Muscle layer of colon (tissue), 2 donors: ENCODE measurements around the gene ZFP36L2.

ENCODE experiments used
- H3K27ac ChIP-seq: one replicate; pipeline ENCODE4 v1.7.0; 2013; ENCODE audit warnings: low read depth, mild to moderate bottlenecking, low read length, moderate library complexity
- H3K27me3 ChIP-seq, 2 donors: one replicate each; pipeline ENCODE4 v1.7.0; 2013; ENCODE audit warnings: low read length in 2 of 2, mild to moderate bottlenecking in 2 of 2; ENCODE audit not compliant: insufficient read depth in 2 of 2, control insufficient read depth in 1 of 2
- H3K36me3 ChIP-seq: one replicate; pipeline ENCODE4 v1.7.0; 2013; ENCODE audit warnings: mild to moderate bottlenecking, low read length; ENCODE audit not compliant: insufficient read depth
- H3K4me1 ChIP-seq: one replicate; pipeline ENCODE4 v1.7.0; 2013; ENCODE audit warnings: mild to moderate bottlenecking, low read length; ENCODE audit not compliant: insufficient read depth
- H3K4me3 ChIP-seq, 2 donors: one replicate each; pipeline ENCODE4 v1.7.0; 2013; ENCODE audit warnings: low read length in 2 of 2, low read depth in 1 of 2, mild to moderate bottlenecking in 1 of 2, moderate library complexity in 1 of 2
- H3K9ac ChIP-seq: one replicate; pipeline ENCODE4 v1.7.0; 2013; ENCODE audit warnings: low read length
- H3K9me3 ChIP-seq: one replicate; pipeline ENCODE4 v1.7.0; 2013; ENCODE audit warnings: mild to moderate bottlenecking, low read length
- donor health status: abdominal sarcoma.
- donor health status: Adenocarcinoma of cecum.

The ZFP36L2 gene, protein sequence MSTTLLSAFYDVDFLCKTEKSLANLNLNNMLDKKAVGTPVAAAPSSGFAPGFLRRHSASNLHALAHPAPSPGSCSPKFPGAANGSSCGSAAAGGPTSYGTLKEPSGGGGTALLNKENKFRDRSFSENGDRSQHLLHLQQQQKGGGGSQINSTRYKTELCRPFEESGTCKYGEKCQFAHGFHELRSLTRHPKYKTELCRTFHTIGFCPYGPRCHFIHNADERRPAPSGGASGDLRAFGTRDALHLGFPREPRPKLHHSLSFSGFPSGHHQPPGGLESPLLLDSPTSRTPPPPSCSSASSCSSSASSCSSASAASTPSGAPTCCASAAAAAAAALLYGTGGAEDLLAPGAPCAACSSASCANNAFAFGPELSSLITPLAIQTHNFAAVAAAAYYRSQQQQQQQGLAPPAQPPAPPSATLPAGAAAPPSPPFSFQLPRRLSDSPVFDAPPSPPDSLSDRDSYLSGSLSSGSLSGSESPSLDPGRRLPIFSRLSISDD

DNA sequence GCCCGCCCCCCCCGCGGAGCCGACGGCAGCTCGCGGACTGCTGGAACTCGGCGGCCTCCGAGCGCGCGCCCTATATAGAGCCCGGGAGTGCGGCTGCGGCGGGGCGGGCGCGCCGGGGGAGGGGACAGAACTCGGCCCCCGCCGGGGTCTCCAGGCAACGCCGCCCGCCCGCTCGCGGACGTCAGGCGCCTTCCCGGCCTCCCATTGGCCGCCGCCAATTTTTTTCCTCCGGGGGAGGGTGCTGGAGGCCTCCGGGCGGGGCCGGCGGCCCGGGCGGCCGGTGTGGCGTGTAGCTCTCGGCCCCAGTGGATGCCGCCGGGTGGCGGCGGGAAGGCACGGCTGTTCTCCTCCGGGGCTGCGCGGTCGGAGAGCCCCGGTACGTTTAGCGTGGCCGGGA is at the start of gene ZFP36L2:
ZFP36L2 (minus strand) TSS at position 49 of the 397 bp plus-strand sequence. CDS start 291 bp downstream, outside the sequence.
- H3K27me3 ChIP-seq, result no peaks in the 10 kb centered on the region
- H3K27ac ChIP-seq, result peak within 1 kb of the TSS; percentile 100
- peak within 1 kb of the TSS; percentile 84 for H3K9ac ChIP-seq
- H3K4me1 ChIP-seq, result peaks cover 33% of the 10 kb centered on the region
- H3K9me3 ChIP-seq, result no peaks in the 10 kb centered on the region
- H3K4me3 ChIP-seq, result peak within 1 kb of the TSS; percentile 89 to 94
- H3K36me3 ChIP-seq, result peaks cover 33% of the 10 kb centered on the region

DNA sequence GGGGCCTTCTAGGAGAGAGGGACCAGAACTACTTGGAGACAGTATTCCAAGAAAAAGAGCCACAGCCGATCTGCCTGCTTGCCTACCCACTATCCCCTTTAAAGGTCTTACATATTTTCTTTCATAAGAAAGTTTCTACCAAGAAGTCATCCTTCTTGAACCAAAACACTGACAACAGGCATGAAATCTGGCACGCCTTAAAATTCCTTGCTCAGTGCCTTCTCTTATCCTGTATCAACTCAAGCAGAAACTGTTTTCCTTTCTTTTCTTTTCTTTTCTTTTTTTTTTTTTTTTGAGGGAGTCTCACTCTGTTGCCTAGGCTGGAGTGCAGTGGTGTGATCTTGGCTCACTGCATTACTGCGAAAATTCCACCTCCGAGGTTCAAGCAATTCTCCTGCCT is 48.3 kb upstream of the ZFP36L2 start:
- no peak overlapping the region for H3K27ac ChIP-seq
- H3K36me3 ChIP-seq, result no peaks in the 10 kb centered on the region
- H3K9me3 ChIP-seq, result no peaks in the 10 kb centered on the region
- H3K4me1 ChIP-seq, result peaks cover 52% of the 10 kb centered on the region
- H3K4me3 ChIP-seq, result no peak overlapping the region
- no peaks in the 10 kb centered on the region for H3K27me3 ChIP-seq
- H3K9ac ChIP-seq, result no peak overlapping the region

DNA sequence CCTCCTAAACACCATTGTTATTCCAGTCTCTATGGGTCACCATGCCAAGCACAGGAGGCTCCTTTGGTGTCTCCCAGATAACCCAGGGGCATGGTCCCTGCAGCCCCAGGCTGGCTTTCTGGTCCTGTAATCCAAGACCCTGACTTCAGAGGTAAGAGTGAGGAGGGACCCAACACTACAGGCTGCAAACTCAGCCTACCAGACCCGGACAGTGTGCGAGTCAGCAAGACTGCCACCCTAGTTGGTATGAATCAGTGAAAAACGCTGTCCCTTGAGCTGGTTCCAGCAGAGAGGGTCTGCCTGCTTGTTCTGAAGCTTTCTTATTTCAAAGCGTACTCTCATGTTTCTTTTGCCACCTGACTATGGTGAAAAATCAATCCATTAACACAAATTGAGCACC is 47.6 kb upstream of the ZFP36L2 start:
- Histone ChIP-seq H3K27ac (peak overlapping the region; percentile 27), H3K4me1 (peaks cover 57% of the 10 kb centered on the region)

DNA sequence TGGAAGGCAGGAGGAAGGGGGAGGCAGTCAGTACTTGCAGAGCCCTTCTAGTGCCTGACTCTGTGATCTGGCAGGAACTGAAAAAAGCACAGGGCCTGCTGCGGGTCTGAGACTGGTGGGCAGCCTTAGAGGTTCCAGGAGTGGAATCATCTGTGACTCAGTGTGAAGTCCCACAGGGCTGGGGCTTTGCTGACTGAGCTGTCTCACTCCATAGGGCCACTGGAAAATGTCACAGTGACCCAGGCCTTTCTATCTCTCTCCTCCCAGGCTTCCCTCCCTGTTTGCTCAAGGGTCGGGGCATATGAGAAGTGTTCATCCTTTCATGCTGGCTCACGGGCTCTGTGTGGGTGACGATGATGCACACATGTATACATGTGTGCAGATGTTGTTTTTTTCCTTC is 47.1 kb upstream of the ZFP36L2 start:
- Histone ChIP-seq H3K27me3 (no peaks in the 10 kb centered on the region), H3K9ac (no peak overlapping the region), H3K36me3 (no peaks in the 10 kb centered on the region), H3K4me3 (no peak overlapping the region), H3K4me1 (peaks cover 58% of the 10 kb centered on the region), H3K27ac (peak overlapping the region; percentile 27), H3K9me3 (no peaks in the 10 kb centered on the region)

More for the DNA sequence above, 47.6 kb upstream of the ZFP36L2 start:
- no peaks in the 10 kb centered on the region for H3K36me3 ChIP-seq
- no peak overlapping the region for H3K4me3 ChIP-seq
- H3K9ac ChIP-seq, result no peak overlapping the region
- no peaks in the 10 kb centered on the region for H3K9me3 ChIP-seq
- no peaks in the 10 kb centered on the region for H3K27me3 ChIP-seq

DNA sequence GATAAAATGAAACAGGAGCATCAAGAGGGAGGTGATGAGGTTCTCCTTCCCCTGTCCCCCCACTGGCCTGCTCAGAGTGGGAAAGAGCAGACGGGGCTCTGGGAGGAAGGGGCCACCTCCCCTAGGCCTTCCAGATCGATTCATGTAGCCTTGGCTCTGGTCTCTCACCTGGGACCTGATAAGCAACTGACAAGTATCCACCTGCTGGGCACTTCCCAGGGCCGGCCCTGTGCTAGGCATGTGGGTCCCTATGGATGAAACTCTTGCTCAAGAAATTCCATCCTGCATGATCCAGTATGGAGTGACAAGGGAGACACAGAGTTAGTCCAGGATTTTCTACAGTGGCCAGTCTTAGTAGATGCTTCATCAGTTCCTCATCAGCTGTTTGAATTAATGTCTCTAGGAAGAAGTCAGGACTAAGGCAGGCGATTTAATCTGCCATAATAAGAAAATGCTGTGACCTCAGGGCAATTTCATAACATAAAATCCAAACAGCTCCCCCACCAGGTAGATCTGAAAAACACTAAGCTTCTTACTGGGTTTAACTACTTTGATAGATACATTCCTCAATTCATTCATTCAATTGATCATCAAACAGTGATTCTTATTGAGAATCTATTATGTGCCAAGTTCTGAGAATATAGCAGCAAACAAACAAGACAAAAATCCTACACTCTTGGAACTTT is 44.7 kb upstream of the ZFP36L2 start:
- Histone ChIP-seq H3K4me1 (peaks cover 66% of the 10 kb centered on the region), H3K27me3 (no peaks in the 10 kb centered on the region), H3K27ac (no peak overlapping the region), H3K4me3 (no peak overlapping the region), H3K9me3 (no peaks in the 10 kb centered on the region), H3K9ac (no peak overlapping the region), H3K36me3 (no peaks in the 10 kb centered on the region)

DNA sequence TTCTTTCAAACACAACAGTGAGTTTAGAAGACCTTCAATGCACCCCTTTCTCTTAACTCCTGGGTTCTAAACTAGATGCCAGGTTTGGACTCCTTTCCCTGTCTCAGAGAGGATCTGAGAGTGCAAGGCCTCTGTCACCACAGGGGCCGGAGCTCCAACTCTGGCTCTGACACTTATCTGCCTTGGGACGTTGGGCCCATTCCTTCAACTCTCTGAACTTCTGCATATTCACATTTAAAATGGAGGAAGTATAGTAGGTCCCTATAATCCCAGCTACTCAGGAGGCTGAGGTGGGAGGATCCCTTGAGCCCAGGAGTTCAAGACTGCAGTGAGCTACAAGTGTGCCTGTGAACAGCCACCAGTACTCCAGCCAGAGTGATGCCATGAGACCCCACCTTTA is 44.1 kb upstream of the ZFP36L2 start:
- Histone ChIP-seq H3K27ac (no peak overlapping the region), H3K4me3 (no peak overlapping the region), H3K4me1 (peaks cover 66% of the 10 kb centered on the region), H3K36me3 (no peaks in the 10 kb centered on the region), H3K9me3 (no peaks in the 10 kb centered on the region), H3K9ac (no peak overlapping the region), H3K27me3 (no peaks in the 10 kb centered on the region)

DNA sequence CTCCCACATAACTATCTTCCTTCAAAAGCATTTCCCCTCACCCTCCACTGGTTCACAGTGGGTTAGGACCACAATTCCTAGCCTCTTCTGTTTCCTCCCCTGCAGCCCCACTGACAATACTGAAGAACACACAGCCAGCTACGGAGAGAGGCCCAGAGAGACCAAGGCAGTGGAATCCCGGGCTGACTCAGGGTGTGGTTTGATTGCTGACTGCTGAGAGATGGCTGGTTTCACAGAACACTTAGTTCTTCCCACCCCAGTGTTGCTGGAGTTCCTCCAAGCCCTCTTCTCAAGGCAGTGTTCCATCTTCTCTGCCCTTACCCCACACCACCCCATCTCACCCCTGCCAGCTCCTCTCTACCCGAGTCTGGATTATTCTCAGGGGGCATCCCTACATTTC is 43.3 kb upstream of the ZFP36L2 start:
- H3K27me3 ChIP-seq, result no peaks in the 10 kb centered on the region
- peak overlapping the region; percentile 71 for H3K27ac ChIP-seq
- H3K36me3 ChIP-seq, result no peaks in the 10 kb centered on the region
- peaks cover 72% of the 10 kb centered on the region for H3K4me1 ChIP-seq
- H3K9ac ChIP-seq, result no peak overlapping the region
- H3K4me3 ChIP-seq, result peak overlapping the region in 1 of 2 donors; percentile 36
- no peaks in the 10 kb centered on the region for H3K9me3 ChIP-seq

DNA sequence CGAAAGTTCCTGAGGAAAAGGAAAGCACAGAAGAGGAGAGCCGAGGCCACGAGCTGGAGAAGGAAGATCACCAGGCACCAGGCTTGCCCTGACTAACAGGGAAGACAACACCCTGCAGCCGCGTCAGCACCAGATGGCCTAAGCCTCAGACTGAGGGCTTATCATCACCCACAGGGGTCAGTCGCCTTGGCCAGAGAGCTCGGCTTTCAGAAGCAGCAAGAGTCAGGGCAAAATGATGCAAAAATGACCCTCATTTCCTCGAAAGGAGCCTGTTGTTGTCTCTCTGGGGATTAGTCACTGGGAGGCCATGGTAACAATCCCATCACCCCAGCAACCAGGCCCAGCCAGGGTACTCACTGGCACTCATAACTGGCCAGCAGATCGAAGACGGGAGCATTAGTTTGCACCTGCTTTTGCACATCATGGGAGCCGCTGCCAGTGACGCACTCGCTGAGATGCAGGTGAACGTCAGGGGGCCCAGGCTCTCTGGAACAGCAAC is 42.7 kb upstream of the ZFP36L2 start:
- Histone ChIP-seq H3K9me3 (no peaks in the 10 kb centered on the region), H3K27me3 (no peaks in the 10 kb centered on the region), H3K36me3 (no peaks in the 10 kb centered on the region), H3K9ac (peak overlapping the region; percentile 5), H3K4me1 (peaks cover 73% of the 10 kb centered on the region), H3K4me3 (peak overlapping the region in 1 of 2 donors; percentile 36), H3K27ac (peak overlapping the region; percentile 71)

DNA sequence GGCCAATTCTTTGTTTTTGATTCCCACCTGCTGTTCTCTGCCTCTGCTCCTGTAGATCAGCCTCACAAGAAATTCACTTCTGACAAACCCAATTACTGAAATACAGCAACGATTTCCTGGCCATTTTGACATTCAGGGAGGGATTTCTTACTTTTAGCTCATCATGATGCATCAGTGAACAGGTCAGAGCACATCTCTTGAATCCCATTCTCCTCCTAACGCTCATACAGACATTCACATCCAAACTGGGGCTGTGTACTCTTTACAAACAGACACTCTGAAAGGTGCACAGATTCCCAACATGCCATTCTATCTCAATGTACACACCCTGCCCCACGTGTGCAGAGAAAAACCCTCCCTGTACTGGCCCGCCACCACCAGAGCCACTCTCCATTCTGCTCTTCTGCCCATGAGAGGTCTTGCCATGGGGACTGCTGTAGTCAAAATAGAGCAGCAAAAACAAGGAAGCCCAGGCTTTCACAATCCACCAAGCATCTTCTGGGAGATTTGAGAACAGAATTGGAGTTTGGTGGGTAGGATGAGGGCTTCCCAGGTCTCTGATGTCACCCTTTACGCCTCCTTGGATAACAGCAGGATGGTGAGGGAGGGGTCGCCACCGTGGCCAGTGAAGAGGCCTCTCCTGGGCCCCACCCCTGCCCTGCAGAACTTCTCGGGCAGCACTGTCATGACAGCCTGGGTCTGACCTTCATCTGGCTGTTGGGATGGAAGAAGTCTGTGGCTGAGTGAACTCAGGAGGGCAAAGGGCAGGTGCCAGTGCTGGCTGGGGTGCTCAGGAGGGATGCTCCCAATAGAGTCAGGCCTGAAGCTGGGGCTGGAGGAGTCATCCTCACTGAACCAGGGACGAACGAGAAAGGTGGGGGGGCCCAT is 41.9 kb upstream of the ZFP36L2 start:
- Histone ChIP-seq H3K4me3 (peak overlapping the region in 1 of 2 donors; percentile 36), H3K27me3 (no peaks in the 10 kb centered on the region), H3K9me3 (no peaks in the 10 kb centered on the region), H3K9ac (peak overlapping the region; percentile 5), H3K27ac (peak overlapping the region; percentile 71), H3K36me3 (no peaks in the 10 kb centered on the region), H3K4me1 (peaks cover 73% of the 10 kb centered on the region)

DNA sequence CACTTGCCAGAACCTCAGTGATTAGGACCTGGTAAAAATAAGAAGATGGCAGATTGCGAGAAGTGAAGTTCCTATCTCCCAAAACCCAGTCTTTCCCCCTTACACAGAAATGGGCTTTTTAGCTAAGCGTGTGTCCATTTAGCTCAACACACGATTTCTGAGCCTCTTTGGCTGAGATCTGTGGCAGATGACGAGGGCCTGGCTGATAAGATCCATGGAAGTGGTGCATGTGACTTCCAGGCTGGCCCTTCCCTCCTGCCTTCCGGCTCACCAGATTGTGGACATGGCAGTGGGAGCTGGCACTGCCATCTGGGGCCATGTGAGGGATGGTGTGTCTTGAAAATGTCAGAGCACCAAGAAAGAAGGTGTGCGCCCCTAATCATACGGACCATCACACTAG is 41.0 kb upstream of the ZFP36L2 start:
- Histone ChIP-seq H3K4me1 (peaks cover 73% of the 10 kb centered on the region), H3K9ac (no peak overlapping the region), H3K27me3 (no peaks in the 10 kb centered on the region), H3K9me3 (no peaks in the 10 kb centered on the region), H3K4me3 (no peak overlapping the region), H3K27ac (peak overlapping the region; percentile 19), H3K36me3 (no peaks in the 10 kb centered on the region)

DNA sequence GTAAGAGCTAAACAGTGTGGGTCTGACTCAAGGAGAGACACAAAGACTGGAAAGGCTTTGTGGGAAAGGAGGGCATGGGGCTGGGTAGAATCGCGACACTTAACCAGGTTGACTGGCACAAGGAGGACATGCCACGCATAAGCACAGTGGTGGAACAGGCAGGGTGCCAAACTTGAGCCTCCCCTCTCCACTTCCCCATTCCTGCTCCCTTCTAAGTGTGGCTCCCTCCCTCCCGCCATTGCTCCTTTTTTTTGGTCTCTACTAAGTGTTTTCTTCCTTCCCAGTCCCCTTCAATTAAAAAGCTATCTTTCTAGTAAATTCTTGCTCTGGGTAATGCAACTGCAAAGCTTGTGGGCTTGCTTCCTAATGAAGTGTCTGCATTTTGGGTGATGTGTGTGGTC is 40.3 kb upstream of the ZFP36L2 start:
- Histone ChIP-seq H3K4me1 (peaks cover 73% of the 10 kb centered on the region), H3K27me3 (no peaks in the 10 kb centered on the region), H3K36me3 (no peaks in the 10 kb centered on the region), H3K4me3 (no peak overlapping the region), H3K27ac (peak overlapping the region; percentile 25), H3K9me3 (no peaks in the 10 kb centered on the region), H3K9ac (no peak overlapping the region)
